Psoas muscle (tissue), 8 donors: ENCODE measurements around the gene PPT2. TPM values are rescaled to one million over a fixed set of nuclear protein-coding genes. Genes with fewer than 3 reads are reported as not detected.

Experiments used
- ATAC-seq, 4 donors: fragments of 200-7000 bp; cut with Tn5 transposase; one replicate each; pipeline ENCODE4 v1.9.1; 2020; ENCODE audit warnings: moderate library complexity in 3 of 4, mild to moderate bottlenecking in 2 of 4
- DNase-seq, 2 donors: peaks; one replicate each; pipeline ENCODE4 v3.0.0-alpha.2; 2020
- H3K27ac ChIP-seq: fragments of 200-600 bp; one replicate; pipeline ENCODE4 v1.8.0; 2022
- H3K27me3 ChIP-seq, 3 donors: fragments of 200-600 bp in 1 of 3; one replicate each; pipeline versions ENCODE4 v1.6.1 to v1.8.0; 2013 to 2022; ENCODE audit warnings: low read length in 2 of 3, mild to moderate bottlenecking in 2 of 3, moderate library complexity in 1 of 3; ENCODE audit not compliant: insufficient read depth in 3 of 3
- H3K36me3 ChIP-seq, 2 donors: fragments of 200-600 bp in 1 of 2; one replicate each; pipeline versions ENCODE4 v1.6.1 to v1.8.0; 2013 to 2022; ENCODE audit warnings: low read depth in 1 of 2, mild to moderate bottlenecking in 1 of 2, moderate library complexity in 1 of 2; ENCODE audit not compliant: insufficient read depth in 1 of 2
- H3K4me1 ChIP-seq: fragments of 200-600 bp; one replicate; pipeline ENCODE4 v1.8.0; 2022
- H3K4me3 ChIP-seq: fragments of 200-600 bp; one replicate; pipeline ENCODE4 v1.8.0; 2022; ENCODE audit warnings: mild to moderate bottlenecking
- H3K9me3 ChIP-seq: fragments of 200-600 bp; one replicate; pipeline ENCODE4 v1.8.0; 2022
- CTCF ChIP-seq: fragments of 200-600 bp; IDR thresholded peaks from one replicate; pipeline ENCODE4 v1.8.0; 2022; ENCODE audit warnings: antibody characterized with exemption
- WGBS, 3 donors: extraction: QIAGEN DNeasy Blood & Tissue Kit; methylation state at CpG; one replicate each; pipeline versions ENCODE4 v1.1.6 to v1.1.7; 2013; 5-methylcytosine and 5-hydroxymethylcytosine counted together
- intact Hi-C, 2 donors: fragments of 100-400 bp; cut with DNase I; formaldehyde crosslinking; loops; one replicate each; pipeline versions ENCODE4 v1.11.0 to v1.14.2; 2022
- polyA plus RNA-seq, 3 donors: library from polyadenylated mRNA; stranded (reverse); fragments of 200-250 nt; gene quantifications; one replicate each; pipeline ENCODE4 v1.2.3, GENCODE V29; 2013
- total RNA-seq, 4 donors: library from RNA; stranded (reverse); fragmentation: NEBNext Ultra II Directional in 2 of 4; extraction: Animal tissue kit (Norgen Biotek cat#: 25700) in 2 of 4; gene quantifications; one replicate each; pipeline versions ENCODE4 v1.2.1 to v1.2.4, GENCODE V29; 2021 to 2023
- donor health status: healthy with polysubstance abuse.
- donor health status: DM: no; HTN: no; CAD: no; lungs with moderate emphysema.
- donor health status: Bipolar disorder and iron deficiency.
- donor health status: healthy.
- donor health status: DM: yes; HTN: yes; CAD: no.
- donor health status: DM: no; HTN: no; CAD: no.
- donor health status: DM: no; HTN: no; CAD: no.
- donor health status: DM: yes; HTN: yes; CAD: no.

Gene PPT2
- total and polyA plus RNA-seq, 7 donors = 11.3 to 28.3 (median 14.8) TPM

GRCh38 chr6:32178547-32179440, 24.9 kb downstream of the PPT2 start:
- Histone ChIP-seq H3K4me1 (peaks cover 38% of the 10 kb centered on the region), H3K36me3 (peaks cover 0 to 37% of the 10 kb centered on the region in 2 donors), H3K9me3 (no peaks in the 10 kb centered on the region), H3K4me3 (peak overlapping the region; percentile 92), H3K27me3 (no peaks in the 10 kb centered on the region), H3K27ac (peak overlapping the region; percentile 87)
- intact Hi-C loops = loop anchor here in 1 of 2 donors (5.0 kb wide), 1 partner anchor 51 kb away; the partner anchor contains the start of gene ATF6B
- no peak for TF ChIP-seq CTCF
- WGBS, 3 donors = 2 to 5% (median 2%) methylated on average over 20 to 24 of the region's 24 CpGs
- no peak for ATAC-seq
- DNase-seq = no peak

GRCh38 chr6:32179766-32180405, 25.9 kb downstream of the PPT2 start:
- DNase-seq (no peak), ATAC-seq (no peak)
- peaks cover 0 to 37% of the 10 kb centered on the region in 2 donors for H3K36me3 ChIP-seq
- H3K27me3 ChIP-seq = no peaks in the 10 kb centered on the region
- H3K4me3 ChIP-seq = peak overlapping the region; percentile 92
- H3K27ac ChIP-seq = peak overlapping the region; percentile 87
- 60 to 63% (median 61%) methylated on average over 10 of the region's 10 CpGs for WGBS, 3 donors
- TF ChIP-seq CTCF = no peak
- peaks cover 34% of the 10 kb centered on the region for H3K4me1 ChIP-seq
- intact Hi-C loops = loop anchor here in 1 of 2 donors (5.0 kb wide), 1 partner anchor 53 kb away; the partner anchor contains the start of gene ATF6B
- H3K9me3 ChIP-seq = no peaks in the 10 kb centered on the region

- TF ChIP-seq CTCF = no peak
- Histone ChIP-seq H3K27me3 (no peaks in the 10 kb centered on the region), H3K36me3 (peaks cover 0 to 40% of the 10 kb centered on the region in 2 donors), H3K9me3 (no peaks in the 10 kb centered on the region), H3K4me1 (peaks cover 36% of the 10 kb centered on the region), H3K4me3 (no peak overlapping the region), H3K27ac (no peak overlapping the region)
- intact Hi-C loops = no loop called here
- DNase-seq (no peak), ATAC-seq (no peak)
- 80 to 86% (median 82%) methylated on average over 15 of the region's 15 CpGs for WGBS, 3 donors
Observed at GRCh38 chr6:32181148-32181702, 27.3 kb downstream of the PPT2 start.

GRCh38 chr6:32181915-32182529, 28.1 kb downstream of the PPT2 start:
- DNase-seq (no peak), ATAC-seq (no peak)
- no peaks in the 10 kb centered on the region for H3K27me3 ChIP-seq
- H3K4me3 ChIP-seq = no peak overlapping the region
- TF ChIP-seq CTCF = no peak
- intact Hi-C loops = no loop called here
- peaks cover 30% of the 10 kb centered on the region for H3K4me1 ChIP-seq
- peak overlapping the region; percentile 55 for H3K27ac ChIP-seq
- H3K9me3 ChIP-seq = no peaks in the 10 kb centered on the region
- WGBS, 3 donors = 60 to 82% (median 66%) methylated on average over 10 of the region's 10 CpGs
- peaks cover 0 to 48% of the 10 kb centered on the region in 2 donors for H3K36me3 ChIP-seq
